PC-9 (cell line): Measurements from ENCODE around the gene GSTA1.
"Not testable (repeated sequence)": the region's sequence is repeated elsewhere in the genome, so short reads cannot be mapped to it uniquely, and the experiment has no call there.

Experiments used
- EZH2 ChIP-seq: fragments of 200-600 bp; sonication (generic); IDR thresholded peaks from 2 replicates; pipeline ENCODE4 v1.8.0; 2017; ENCODE audit warnings: antibody characterized with exemption, low read depth
- TF ChIP-seq, protein P1 (sequence below): fragments of 200-600 bp; sonication (generic); conservative IDR thresholded peaks from 2 replicates; pipeline ENCODE4 v1.6.1; 2017; ENCODE audit warnings: mixed run types, antibody characterized with exemption, mild to moderate bottlenecking, moderate library complexity

- TF ChIP-seq, protein P1, sequence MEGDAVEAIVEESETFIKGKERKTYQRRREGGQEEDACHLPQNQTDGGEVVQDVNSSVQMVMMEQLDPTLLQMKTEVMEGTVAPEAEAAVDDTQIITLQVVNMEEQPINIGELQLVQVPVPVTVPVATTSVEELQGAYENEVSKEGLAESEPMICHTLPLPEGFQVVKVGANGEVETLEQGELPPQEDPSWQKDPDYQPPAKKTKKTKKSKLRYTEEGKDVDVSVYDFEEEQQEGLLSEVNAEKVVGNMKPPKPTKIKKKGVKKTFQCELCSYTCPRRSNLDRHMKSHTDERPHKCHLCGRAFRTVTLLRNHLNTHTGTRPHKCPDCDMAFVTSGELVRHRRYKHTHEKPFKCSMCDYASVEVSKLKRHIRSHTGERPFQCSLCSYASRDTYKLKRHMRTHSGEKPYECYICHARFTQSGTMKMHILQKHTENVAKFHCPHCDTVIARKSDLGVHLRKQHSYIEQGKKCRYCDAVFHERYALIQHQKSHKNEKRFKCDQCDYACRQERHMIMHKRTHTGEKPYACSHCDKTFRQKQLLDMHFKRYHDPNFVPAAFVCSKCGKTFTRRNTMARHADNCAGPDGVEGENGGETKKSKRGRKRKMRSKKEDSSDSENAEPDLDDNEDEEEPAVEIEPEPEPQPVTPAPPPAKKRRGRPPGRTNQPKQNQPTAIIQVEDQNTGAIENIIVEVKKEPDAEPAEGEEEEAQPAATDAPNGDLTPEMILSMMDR, result not testable (repeated sequence)
- TF ChIP-seq EZH2, result not testable (repeated sequence)
Measured at GRCh38 chr6:52753137-52753536, 50.5 kb downstream of the GSTA1 start.
